ENCODE data around the gene XYLT2. TPM values are rescaled to one million over a fixed set of nuclear protein-coding genes. Genes with fewer than 3 reads are reported as not detected.

Gene XYLT2
- total RNA-seq, 2 donors from 2014 or later: 18.1 to 21.9 TPM

Other genes with a start within 250 kb of the XYLT2 start
- 1 to 10 TPM; 6.6 to 6.7 TPM for gene SAMD14, start 216.0 kb upstream of the XYLT2 start, total RNA-seq
- 10 to 100 TPM; 51.4 to 53.7 TPM for gene PPP1R9B, start 195.4 kb upstream of the XYLT2 start, total RNA-seq
- 10 to 100 TPM; 87.9 to 99.0 TPM for gene SGCA, start 180.1 kb upstream of the XYLT2 start, total RNA-seq
- 1,000 to 10,000 TPM in 1 of 2 donors, 100 to 1,000 TPM in 1; 456 to 1,821 TPM for gene COL1A1, start 144.5 kb upstream of the XYLT2 start, total RNA-seq
- under 1 TPM; 0.33 to 0.60 TPM for gene TMEM92, start 71.7 kb upstream of the XYLT2 start, total RNA-seq
- 10 to 100 TPM; 38.2 to 40.1 TPM for gene MRPL27, start 27.1 kb downstream of the XYLT2 start, total RNA-seq
- gene EME1, start 27.1 kb downstream of the XYLT2 start, total RNA-seq: 1 to 10 TPM in 1 of 2 donors, under 1 TPM in 1; 0.62 to 1.4 TPM
- gene LRRC59, start 51.4 kb downstream of the XYLT2 start, total RNA-seq: 10 to 100 TPM; 66.1 to 93.6 TPM
- gene ACSF2, start 80.1 kb downstream of the XYLT2 start, total RNA-seq: 10 to 100 TPM; 13.9 to 14.9 TPM
- under 1 TPM in 1 of 2 donors, not detected in 1; 0.46 TPM for gene CHAD, start 122.8 kb downstream of the XYLT2 start, total RNA-seq
- gene RSAD1, start 132.7 kb downstream of the XYLT2 start, total RNA-seq: 10 to 100 TPM; 24.9 to 25.4 TPM
- under 1 TPM; 0.29 to 0.69 TPM for gene MYCBPAP, start 162.3 kb downstream of the XYLT2 start, total RNA-seq
- gene EPN3, start 186.6 kb downstream of the XYLT2 start, total RNA-seq: not detected
- gene SPATA20, start 201.0 kb downstream of the XYLT2 start, total RNA-seq: 10 to 100 TPM; 30.1 to 53.4 TPM
- gene CACNA1G, start 214.6 kb downstream of the XYLT2 start, total RNA-seq: 1 to 10 TPM; 1.1 to 4.4 TPM

All from posterior vena cava (tissue), 2 donors.